OCI-LY3 (cell line): Measurements from ENCODE around the gene SPACA6.

Experiments
- CTCF ChIP-seq: fragments of 200-600, 300-600 bp; sonication (generic); IDR thresholded peaks from 2 replicates; pipeline ENCODE4 v1.5.1; 2014; ENCODE audit warnings: antibody characterized with exemption, low read length, low read depth
- EZH2phosphoT487 ChIP-seq: fragments of 200-600 bp; shearing (Covaris generic); IDR thresholded peaks from 2 replicates; pipeline ENCODE4 v1.6.1; 2018; ENCODE audit warnings: antibody characterized with exemption, mixed run types, low read depth

- no peak for TF ChIP-seq CTCF
- no peak for TF ChIP-seq EZH2phosphoT487
These were observed 24.9 kb upstream of the SPACA6 start for GRCh38 chr19:51668216-51668615.
